GM18519 (cell line): ENCODE measurements around the gene APOO.
"Not testable (repeated sequence)": the region's sequence is repeated elsewhere in the genome, so short reads cannot be mapped to it uniquely, and the experiment has no call there.

Source experiments
- ATAC-seq: cut with Tn5 transposase; IDR thresholded peaks from one replicate; pipeline ENCODE4 v1.9.1; 2021; ENCODE audit warnings: mild to moderate bottlenecking, moderate library complexity; ENCODE audit not compliant: unreplicated experiment, low FRiP score

APOO gene

GRCh38 chrX:23907111-23907497, 634 bp downstream of the APOO start:
- ATAC-seq: no peak

- ATAC-seq: no peak
Observed at GRCh38 chrX:23904096-23904495, 3.6 kb downstream of the APOO start.

GRCh38 chrX:23902419-23902818, 5.3 kb downstream of the APOO start:
- ATAC-seq: no peak

GRCh38 chrX:23901805-23902204, 5.9 kb downstream of the APOO start:
- peak; percentile 43 for ATAC-seq

- no peak for ATAC-seq
Observed at GRCh38 chrX:23901060-23901459, 6.7 kb downstream of the APOO start.

- no peak for ATAC-seq
Observed at GRCh38 chrX:23900220-23900797, 7.4 kb downstream of the APOO start.

- ATAC-seq: no peak
Observed at GRCh38 chrX:23898412-23898959, 9.3 kb downstream of the APOO start.

GRCh38 chrX:23896981-23897380, 10.8 kb downstream of the APOO start:
- no peak for ATAC-seq

GRCh38 chrX:23896539-23896938, 11.2 kb downstream of the APOO start:
- ATAC-seq: not testable (repeated sequence)

- not testable (repeated sequence) for ATAC-seq
Observed at GRCh38 chrX:23894993-23895392, 12.7 kb downstream of the APOO start.

- no peak for ATAC-seq
Observed at GRCh38 chrX:23890933-23891332, 16.8 kb downstream of the APOO start.

GRCh38 chrX:23888887-23889501, 18.7 kb downstream of the APOO start:
- no peak for ATAC-seq

GRCh38 chrX:23887918-23888317, 19.8 kb downstream of the APOO start:
- no peak for ATAC-seq

- ATAC-seq: no peak
Observed at GRCh38 chrX:23887451-23887850, 20.3 kb downstream of the APOO start.

- ATAC-seq: no peak
Observed at GRCh38 chrX:23885803-23886202, 21.9 kb downstream of the APOO start.

- no peak for ATAC-seq
Observed at GRCh38 chrX:23884427-23885024, 23.2 kb downstream of the APOO start.

GRCh38 chrX:23883737-23884354, 23.9 kb downstream of the APOO start:
- no peak for ATAC-seq

GRCh38 chrX:23879380-23880090, 28.2 kb downstream of the APOO start:
- no peak for ATAC-seq

GRCh38 chrX:23871905-23872546, 35.7 kb downstream of the APOO start:
- no peak for ATAC-seq

- ATAC-seq: no peak
Observed at GRCh38 chrX:23870041-23870440, 37.7 kb downstream of the APOO start.
